A673 (cell line): ENCODE measurements around the gene AMER2. TPM values are rescaled to one million over a fixed set of nuclear protein-coding genes. Genes with fewer than 3 reads are reported as not detected.

Experiments
- BruUV-seq: library from RNA; stranded (reverse); fragments of 400-500 nt; replicated peaks from 2 replicates; lab custom pipeline; 2021; lab: Mats Ljungman, UMichigan
- CTCF ChIA-PET: fragments of 300-600 bp; sonication (Branson Sonifier 250); formaldehyde crosslinking; loops from one replicate; lab custom pipeline; 2022; ENCODE audit warnings: antibody characterized with exemption; lab: Charles Lee
- POLR2A ChIA-PET: fragments of 300-600 bp; sonication (Branson Sonifier 250); formaldehyde crosslinking; loops from one replicate; lab custom pipeline; 2022; ENCODE audit warnings: antibody characterized with exemption; ENCODE audit not compliant: low non-redundant PET; lab: Charles Lee
- DNase-seq: peaks from one replicate; pipeline ENCODE4 v3.0.0-alpha.2; 2015; ENCODE audit warnings: low spot score
- H3K27ac ChIP-seq: fragments of 200-600 bp; sonication (generic); 2 replicates; pipeline ENCODE4 v1.5.1; 2016; ENCODE audit warnings: mixed run types, low read depth, mild to moderate bottlenecking, mixed read lengths, antibody characterized with exemption, low read length; ENCODE audit not compliant: poor library complexity, severe bottlenecking
- H3K27me3 ChIP-seq: fragments of 200-600 bp; sonication (generic); replicated peaks from 2 replicates; pipeline ENCODE4 v1.6.1; 2017; ENCODE audit warnings: mixed run types, low read depth, mild to moderate bottlenecking, mixed read lengths, antibody characterized with exemption, low read length; ENCODE audit not compliant: insufficient read depth, poor library complexity
- H3K36me3 ChIP-seq: fragments of 200-600 bp; sonication (generic); 2 replicates; pipeline ENCODE4 v1.6.1; 2016; ENCODE audit warnings: mixed run types, mild to moderate bottlenecking, mixed read lengths, antibody characterized with exemption, low read length; ENCODE audit not compliant: insufficient read depth, poor library complexity, severe bottlenecking
- H3K4me1 ChIP-seq: fragments of 200-600 bp; sonication (generic); 2 replicates; pipeline ENCODE4 v1.6.1; 2017; ENCODE audit warnings: mixed run types, mild to moderate bottlenecking, mixed read lengths, antibody characterized with exemption, low read length; ENCODE audit not compliant: insufficient read depth, poor library complexity, severe bottlenecking
- H3K4me3 ChIP-seq: fragments of 200-600 bp; sonication (generic); 2 replicates; pipeline ENCODE4 v1.5.1; 2016; ENCODE audit warnings: low read depth, mixed run types, mild to moderate bottlenecking, mixed read lengths, low read length; ENCODE audit not compliant: poor library complexity, severe bottlenecking
- H3K9me3 ChIP-seq: fragments of 200-600 bp; sonication (generic); 2 replicates; pipeline ENCODE4 v1.6.1; 2016; ENCODE audit warnings: mixed run types, low read depth, mild to moderate bottlenecking, mixed read lengths, antibody characterized with exemption, low read length; ENCODE audit not compliant: poor library complexity, severe bottlenecking
- CTCF ChIP-seq: fragments of 300-800, 200-600 bp; sonication (generic); conservative IDR thresholded peaks from 2 replicates; pipeline ENCODE4 v1.5.1; 2017; ENCODE audit warnings: low read depth, mild to moderate bottlenecking, antibody characterized with exemption, low read length, moderate library complexity, mixed read lengths
- EZH2 ChIP-seq: fragments of 200-600 bp; sonication (generic); IDR thresholded peaks from 2 replicates; pipeline ENCODE4 v1.6.1; 2017; ENCODE audit warnings: borderline replicate concordance, low read depth, mild to moderate bottlenecking, mixed read lengths, antibody characterized with exemption, low read length; ENCODE audit not compliant: poor library complexity, severe bottlenecking
- intact Hi-C: fragments of 100-400 bp; cut with micrococcal nuclease; formaldehyde crosslinking; loops from one replicate; pipeline ENCODE4 v1.10.0; 2022; ENCODE audit not compliant: unreplicated experiment
- total RNA-seq: library from RNA; stranded (reverse); gene quantifications from 2 replicates; pipeline ENCODE4 v1.2.3, GENCODE V29; 2021

Gene AMER2
- total RNA-seq, 1 experiment from 2014 or later, result 70.6 TPM

DNA sequence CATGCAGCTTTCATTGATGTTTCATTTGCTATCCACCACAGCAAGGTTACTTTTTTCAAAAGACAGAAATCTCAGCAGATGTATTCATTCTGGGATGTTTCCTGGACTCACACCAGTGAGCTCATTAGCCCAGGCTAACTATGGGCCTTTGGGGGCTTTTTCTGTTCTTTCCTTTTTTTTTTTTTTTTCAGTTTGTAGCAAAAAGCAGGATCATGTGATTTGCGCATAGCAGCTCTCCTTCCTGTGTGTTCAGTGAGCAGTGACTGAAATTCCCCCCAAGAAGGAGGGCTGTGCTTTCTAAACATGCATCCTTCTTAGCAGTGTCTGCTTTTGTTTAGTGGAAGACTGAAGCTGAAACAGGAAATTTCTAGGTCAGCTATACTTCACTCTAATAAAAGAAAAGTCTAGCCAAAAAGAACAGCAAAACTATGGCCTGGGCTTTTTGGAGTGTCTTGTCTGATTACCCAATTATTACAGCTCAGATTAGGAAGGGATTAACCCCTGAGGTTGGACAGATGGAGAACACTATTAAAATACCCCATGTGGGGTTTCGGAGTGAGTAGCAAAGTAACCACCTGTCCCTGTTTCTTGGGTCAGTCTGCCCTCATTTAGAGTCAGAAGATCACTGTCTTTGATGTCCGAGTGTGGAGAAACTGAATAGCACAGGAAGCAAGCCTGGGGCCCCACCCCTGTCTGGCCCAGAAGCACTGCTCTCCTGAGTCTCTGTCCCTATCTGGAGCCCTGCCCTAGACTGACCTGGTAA lies 8.9 kb upstream of the AMER2 start:
- POLR2A ChIA-PET, result interaction anchor here (0.6 to 0.9 kb wide), 4 partner anchors 9 to 130 kb away, joined by 3 to 14 read pairs (median 10); partner anchors contain the start of gene AMER2
- Histone ChIP-seq H3K36me3 (no peaks in the 10 kb centered on the region), H3K9me3 (peaks cover 4% of the 10 kb centered on the region), H3K27ac (peak overlapping the region; percentile 72), H3K4me1 (peaks cover 40% of the 10 kb centered on the region), H3K4me3 (no peak overlapping the region), H3K27me3 (no peaks in the 10 kb centered on the region)
- CTCF ChIA-PET, result interaction anchor here (0.6 to 0.7 kb wide), 3 partner anchors 10 to 194 kb away, joined by 3 read pairs; no protein-coding TSS in a partner anchor
- intact Hi-C loops, result no loop called here
- BruUV-seq, result no TSS peak
- TF ChIP-seq CTCF, result no peak
- TF ChIP-seq EZH2, result no peak
- peak; percentile 63 for DNase-seq

GRCh38 chr13:25179832-25180774 lies 8.0 kb upstream of the AMER2 start:
- Histone ChIP-seq H3K4me1 (peaks cover 44% of the 10 kb centered on the region), H3K9me3 (peaks cover 4% of the 10 kb centered on the region), H3K27me3 (no peaks in the 10 kb centered on the region), H3K4me3 (no peak overlapping the region), H3K27ac (peak overlapping the region; percentile 72), H3K36me3 (no peaks in the 10 kb centered on the region)
- no peak for DNase-seq
- intact Hi-C loops, result no loop called here
- TSS peak; percentile 55 for BruUV-seq
- ChIA-PET CTCF (interaction anchor here (0.5 to 0.7 kb wide), 4 partner anchors 9 to 195 kb away, joined by 3 to 7 read pairs (median 3); no protein-coding TSS in a partner anchor), POLR2A (interaction anchor here (0.5 to 0.9 kb wide), 3 partner anchors 9 to 143 kb away, joined by 5 to 14 read pairs (median 9); partner anchors contain the start of gene AMER2)
- no peak for TF ChIP-seq CTCF
- TF ChIP-seq EZH2, result no peak

GRCh38 chr13:25179011-25179410 lies 6.9 kb upstream of the AMER2 start:
- H3K36me3 ChIP-seq, result no peaks in the 10 kb centered on the region
- no peak overlapping the region for H3K4me3 ChIP-seq
- ChIA-PET POLR2A (no interaction called here), CTCF (no interaction called here)
- peaks cover 4% of the 10 kb centered on the region for H3K9me3 ChIP-seq
- H3K27ac ChIP-seq, result no peak overlapping the region
- H3K4me1 ChIP-seq, result peaks cover 45% of the 10 kb centered on the region
- DNase-seq, result no peak
- TF ChIP-seq EZH2, result no peak
- TF ChIP-seq CTCF, result no peak
- BruUV-seq, result no TSS peak
- intact Hi-C loops, result no loop called here
- no peaks in the 10 kb centered on the region for H3K27me3 ChIP-seq
